Stimulated activated CD8-positive, alpha-beta memory T cell treated with anti-CD3 and anti-CD28 coated beads, Interleukin-15, amount 100 ng/mL, for 24 hours (primary cell): ENCODE data around the gene UTS2R.
"Not testable (repeated sequence)": the region's sequence is repeated elsewhere in the genome, so short reads cannot be mapped to it uniquely, and the experiment has no call there.

ENCODE experiments used
- DNase-seq: peaks from one replicate; pipeline ENCODE4 v3.0.0-alpha.2; 2020; ENCODE audit warnings: low read depth

The UTS2R gene

DNA sequence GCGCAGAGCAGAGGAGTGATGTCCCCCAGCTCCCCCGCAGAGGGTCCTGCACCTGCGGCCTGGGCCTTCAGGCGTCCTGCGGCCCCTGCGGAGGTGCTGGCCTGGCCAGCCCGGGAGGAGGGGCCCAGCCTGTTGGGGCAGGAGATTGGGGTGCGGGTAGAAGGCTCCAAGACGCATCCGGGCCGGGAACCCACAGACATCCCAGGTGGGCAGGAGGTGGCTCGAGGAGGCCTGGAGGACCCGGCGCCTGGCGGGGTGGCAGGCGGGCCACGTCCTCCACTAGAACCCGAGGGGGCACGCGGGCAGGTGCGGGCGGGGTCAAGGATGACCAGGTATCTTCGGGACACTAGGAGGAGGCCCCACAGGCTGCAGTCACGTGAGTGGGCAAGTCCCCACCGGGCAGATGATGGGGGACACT lies 37.4 kb upstream of the UTS2R start:
- no peak for DNase-seq

DNA sequence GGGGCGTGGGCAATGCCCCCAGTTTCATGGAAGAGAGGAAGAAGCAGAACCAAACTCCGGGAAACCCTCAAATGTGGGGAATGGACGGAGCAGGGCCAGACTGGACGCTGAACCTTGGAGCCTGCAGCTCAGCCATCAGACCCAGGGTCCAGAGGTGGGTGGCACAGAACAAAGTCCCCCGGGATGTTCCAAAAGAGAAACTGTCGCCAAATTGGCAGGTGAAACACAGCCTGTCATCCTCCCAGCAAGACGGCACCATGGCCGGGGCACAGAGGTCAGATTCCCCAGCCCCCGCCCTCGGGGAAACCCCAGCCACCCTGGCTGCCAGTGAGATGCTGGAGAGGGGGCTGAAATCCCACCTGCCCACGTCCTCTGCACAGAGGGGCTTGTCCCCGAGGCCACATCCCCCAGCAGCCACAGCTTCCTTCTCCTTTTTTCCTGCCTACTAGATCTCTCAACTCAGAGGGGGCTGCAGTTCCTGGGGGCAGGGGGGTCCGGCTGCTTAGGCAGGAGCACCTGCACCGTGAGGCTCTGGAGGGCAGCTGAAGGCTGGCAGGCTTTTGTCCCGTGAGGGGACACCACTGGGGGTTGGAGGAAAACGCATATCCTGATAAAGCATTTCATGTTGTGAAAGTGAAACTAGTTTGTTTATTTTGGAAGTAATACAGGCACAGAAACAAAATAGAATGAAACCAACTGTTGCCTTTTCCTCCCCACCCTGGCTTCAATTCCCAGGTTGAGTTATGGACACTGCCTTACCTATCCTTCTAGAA lies 36.8 kb upstream of the UTS2R start:
- no peak for DNase-seq

DNA sequence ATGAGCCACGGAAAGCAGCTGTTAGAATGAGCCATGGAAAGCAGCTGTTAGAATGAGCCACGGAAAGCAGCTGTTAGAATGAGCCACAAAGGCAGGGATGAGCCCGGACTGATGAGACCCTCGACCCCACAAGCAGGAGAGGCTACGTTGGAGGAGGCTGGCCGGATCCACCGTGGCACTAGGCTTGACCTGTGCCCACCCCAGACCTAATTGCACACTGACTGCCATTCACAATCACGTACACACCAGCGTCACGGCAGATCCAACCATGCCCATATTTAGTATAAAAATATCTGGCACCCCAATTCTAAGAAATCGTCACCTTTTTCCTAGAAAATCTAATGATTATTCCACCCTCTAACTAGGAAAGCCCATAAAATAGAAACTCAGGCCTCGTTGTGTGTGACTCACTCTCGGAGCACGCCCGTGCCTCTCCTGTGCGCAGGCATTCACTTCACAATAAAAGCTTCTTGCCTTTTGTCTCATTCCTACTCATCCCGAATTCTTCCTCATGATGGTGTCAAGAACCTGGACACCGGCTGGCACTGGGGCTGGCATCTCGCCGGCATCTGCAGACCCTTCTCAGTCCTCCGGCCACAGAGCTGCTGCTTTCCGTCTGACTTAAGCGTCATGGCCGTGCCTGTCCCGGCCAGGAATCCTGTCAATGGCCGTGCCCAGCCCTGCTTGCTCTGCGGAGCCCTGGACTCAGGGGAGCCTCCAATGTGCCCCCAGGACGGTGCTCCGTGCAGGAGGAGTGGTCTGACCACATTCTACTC lies 32.5 kb upstream of the UTS2R start:
- DNase-seq, result no peak

DNA sequence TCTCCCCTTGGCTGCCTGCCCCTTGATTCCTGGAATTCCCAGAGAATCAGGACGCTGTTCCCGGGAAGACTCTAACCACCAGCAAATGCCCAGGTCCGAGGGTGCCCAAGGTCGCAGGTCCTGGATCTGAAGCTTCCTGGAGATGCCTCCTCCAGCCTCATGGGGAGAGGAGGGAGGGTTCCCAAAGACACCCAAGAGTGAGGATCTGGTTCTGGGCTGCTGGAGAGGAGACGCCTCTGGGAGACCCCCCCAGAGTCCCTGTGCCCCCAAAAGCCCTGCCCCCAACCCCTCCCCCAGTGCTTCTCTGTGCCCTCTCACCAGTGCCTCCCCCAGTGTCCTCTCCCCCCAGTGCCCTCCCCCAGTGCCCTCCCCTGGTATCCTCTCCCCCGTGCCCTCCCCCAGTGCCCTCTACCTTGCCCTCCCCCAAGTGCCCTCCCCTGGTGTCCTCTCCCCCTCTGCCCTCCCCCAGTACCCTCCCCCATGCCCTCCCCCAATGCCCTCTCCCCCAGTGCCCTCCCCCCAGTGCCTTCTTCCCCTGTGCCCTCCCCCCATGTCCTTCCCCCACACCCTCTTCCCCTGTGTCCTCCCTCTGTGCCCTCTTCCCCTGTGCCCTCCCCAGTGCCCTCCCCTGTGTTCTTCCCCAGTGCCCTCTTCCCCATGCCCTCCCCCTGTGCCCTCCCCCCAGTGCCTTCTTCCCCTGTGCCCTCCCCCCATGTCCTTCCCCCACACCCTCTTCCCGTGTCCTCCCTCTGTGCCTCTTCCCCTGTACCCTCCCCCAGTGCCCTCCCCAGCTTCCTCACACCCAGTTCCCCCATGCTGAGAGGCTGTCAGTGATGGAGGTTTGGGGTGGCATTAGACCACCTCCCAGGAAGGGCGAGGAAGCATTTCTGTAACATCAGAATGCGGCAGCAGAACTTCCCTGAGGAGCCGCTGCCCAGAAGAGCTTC lies 31.7 kb upstream of the UTS2R start:
- DNase-seq, result no peak

DNA sequence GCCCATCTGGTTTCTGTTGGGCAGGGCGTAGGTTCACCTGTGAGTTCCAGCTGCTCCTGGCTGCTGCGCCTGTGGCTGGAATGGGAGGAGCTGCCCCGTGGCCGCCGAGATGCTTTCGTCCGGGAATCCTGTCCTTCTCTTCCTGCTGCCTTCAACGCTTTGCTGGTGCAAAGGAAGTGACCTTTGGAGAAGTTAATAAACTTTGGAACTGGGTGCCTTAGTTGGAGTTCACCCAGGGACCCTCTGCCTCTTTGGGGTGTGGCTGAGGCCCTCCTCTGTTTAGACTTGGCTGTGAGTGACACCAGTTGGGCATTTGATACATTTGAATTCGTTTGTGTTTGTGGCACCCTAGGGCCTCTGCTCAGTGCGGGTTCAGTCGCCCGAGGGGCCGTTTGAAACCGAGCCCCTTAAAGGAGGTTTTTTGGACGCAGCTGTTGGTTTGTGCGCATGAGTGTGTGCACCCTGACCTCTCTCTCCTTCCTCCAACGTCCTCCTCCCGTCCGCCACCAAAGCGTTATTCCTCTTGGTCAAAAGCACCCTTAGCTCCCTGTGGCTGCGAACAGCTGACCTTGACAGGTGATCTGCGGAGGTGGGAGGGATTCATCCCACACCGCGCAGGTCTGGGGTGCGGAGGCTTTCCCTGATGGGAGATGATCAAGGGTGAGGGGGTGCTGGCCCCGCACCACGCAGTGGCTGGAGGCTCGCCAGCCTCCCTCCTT lies 29.0 kb upstream of the UTS2R start:
- DNase-seq, result no peak

DNA sequence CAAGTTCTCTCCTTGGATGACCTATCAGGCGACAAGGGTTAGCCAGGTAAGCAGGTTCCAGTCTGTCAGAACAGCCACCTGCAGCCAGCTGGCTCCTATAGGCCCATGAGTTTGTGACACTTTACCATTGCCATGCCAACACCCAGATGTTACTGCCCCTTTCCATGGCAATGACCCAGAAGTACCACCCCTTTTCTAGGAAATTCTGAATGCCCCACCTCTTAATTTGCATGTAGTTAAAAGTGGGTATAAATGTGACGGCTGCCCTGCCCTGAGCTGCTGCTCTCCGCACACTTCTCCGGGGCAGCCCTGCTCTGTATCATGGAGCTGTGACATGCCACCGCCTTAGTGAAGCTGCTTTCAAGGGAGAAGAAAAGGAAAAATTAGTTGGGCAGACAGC lies 28.0 kb upstream of the UTS2R start:
- no peak for DNase-seq

DNA sequence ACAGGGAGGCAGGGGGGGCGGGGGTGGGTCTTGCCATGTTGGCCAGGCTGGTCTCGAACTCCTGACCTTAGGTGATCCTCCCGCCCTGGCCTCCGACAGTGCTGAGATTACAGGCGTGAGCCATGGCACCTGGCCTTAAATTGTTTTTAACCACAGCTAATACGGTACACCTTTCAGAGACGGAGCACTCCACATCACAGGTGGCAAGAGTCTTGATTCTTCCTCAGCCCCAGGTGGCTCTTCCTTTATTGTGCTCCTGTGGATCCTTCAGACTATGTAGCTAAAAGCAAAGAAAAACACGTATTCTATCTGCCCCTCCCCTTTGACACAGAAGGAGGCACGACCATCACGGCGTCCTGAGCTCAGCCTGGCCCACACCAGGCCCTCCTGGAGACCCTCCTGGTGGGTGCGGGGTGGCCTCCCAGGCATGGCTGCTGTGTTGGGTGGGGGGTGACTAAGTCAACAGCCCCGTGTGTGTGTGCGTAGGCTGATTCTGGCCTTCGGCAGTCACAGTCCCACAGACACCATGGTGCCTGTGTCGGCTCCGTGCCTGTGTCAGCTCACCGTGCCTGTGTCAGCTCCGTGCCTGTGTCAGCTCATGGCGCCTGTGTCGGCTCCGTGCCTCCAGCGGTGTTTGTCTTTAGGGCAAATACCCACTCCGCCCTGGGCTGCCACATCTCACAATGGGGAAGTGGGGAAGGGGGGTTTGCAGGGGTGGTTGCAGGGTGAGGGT lies 27.2 kb upstream of the UTS2R start:
- no peak for DNase-seq

DNA sequence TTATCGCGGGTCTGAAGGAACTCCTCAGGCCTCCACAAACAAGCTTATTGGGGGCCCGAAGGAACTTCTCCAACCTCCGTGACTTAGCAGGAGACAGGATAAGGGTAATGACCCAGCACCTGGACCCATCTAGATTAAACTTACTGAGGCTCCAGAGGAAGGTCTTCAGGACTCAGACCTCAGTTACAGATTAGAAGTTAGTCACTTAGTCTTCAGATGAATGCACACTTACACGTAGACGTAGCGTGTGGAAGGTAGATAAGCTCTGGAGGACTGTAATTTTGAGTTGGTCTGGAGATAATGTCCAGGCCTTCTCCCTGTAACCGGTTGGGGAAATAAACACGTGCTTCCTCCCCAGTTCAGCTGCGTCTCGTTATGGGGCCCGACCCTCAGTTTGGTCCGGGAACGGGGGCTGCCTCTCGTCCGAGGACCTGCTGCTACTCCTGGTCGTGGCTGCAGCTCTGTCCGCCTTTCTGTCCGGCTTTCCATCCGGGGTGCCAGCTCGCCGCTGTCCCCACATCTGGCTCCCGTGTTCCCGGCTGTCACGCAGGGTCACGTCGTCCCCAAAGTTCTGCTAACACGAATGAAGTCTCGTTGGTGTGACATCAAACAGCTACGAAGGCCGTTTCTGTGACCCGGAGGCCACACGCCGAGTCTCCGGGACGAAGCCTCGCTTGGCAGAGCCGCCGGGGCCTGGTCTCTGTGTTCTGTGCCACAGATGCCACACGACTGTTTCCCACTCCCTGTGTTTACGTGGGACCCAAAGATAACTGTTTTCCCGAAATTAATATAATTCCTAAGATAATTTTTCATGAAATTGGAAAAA lies 26.2 kb upstream of the UTS2R start:
- DNase-seq, result no peak

DNA sequence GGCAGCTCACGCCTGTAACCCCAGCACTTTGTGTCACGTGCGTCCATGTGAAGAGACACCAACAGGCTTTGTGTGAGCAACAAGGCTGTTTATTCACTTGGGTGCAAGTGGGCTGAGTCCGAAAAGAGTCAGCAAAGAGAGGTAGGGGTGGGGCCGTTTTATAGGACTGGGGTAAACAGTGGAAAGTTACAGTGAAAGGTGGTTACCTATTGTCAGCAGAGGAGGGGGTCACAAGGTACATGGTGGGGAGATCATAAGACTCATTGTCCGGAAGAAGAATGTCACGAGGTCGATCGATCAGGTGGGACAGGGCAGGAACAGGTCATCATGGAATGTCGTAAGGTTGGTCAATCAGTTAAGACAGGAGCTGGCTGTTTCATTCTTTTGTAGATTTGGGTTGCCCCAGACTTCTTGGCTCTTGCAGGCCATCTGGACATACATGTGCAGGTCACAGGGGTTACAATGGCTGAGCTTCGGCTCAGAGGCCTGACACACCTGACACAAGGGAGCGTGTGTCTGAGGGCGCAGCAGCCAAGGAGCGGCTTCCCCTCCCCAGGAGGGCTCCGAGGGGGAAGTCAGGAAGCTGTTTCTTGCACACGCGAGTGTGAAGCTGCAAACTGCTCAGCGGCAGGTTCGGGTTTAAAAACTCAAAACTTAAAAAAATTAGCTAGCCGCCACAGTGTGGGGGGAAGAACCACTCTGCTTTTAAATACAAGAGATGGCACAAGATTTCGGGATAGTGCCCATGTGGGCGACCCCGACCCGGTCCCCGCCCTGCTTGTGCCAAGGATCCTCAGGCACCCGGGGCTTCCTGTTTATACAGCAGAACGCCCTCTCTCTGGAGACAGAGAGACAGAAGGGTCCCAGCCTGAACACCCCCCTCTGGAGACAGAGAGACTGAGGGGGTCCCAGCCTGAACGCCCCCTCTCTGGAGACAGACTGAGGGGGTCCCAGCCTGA lies 24.9 kb upstream of the UTS2R start:
- DNase-seq, result no peak

DNA sequence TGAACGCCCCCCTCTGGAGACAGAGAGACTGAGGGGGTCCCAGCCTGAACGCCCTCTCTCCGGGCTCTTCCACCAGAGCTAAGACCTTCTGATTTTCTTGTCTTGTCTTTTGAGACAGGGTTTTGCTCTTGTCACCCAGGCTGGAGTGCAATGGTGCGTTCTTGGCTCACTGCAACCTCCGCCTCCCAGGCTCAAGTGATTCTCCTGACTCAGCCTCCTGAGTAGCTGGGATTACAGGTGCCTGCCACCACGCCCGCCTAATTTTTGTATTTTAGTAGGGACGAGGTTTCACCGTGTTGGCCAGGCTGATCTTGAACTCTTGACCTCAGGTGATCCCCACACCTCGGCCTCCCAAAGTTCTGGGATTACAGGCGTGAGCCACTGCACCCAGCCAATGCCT lies 23.6 kb upstream of the UTS2R start:
- DNase-seq, result not testable (repeated sequence)

DNA sequence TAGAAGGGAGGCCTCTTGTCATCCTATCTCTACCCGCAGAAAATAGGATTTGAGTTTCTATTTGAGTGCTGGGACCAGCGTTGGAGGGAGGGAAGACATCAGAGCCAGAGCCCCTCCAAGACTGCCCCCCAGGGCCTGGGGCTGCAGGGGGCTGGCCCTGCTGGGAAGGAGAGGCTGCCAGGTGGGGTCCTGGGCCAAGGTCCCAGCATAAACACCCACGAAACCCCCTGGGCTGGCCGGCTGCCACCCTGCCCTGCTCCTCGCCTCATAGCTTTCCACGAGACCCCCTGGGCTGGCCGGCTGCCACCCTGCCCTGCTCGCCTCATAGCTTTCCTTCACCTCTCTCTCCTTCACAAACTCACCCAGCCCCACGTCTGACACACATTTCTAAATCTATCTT lies 23.1 kb upstream of the UTS2R start:
- DNase-seq, result no peak

DNA sequence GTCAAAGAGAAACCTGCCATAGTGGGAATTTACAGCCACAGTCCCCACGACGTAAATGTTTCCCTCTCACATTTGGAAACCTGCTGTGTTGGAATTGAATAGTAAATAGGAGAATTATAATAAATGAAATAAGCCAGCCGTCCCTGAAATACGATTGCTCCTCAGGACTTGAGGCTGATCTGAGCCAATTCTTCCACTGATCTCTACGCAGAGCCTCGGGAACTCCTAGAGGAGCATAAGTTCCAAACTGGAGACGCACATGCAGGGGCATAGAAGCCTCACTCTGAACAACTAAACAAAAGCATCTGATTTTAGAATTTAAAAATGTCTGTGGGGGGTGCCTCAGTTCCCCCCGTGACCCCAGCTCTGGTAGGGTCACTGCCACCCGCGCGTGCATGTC lies 22.7 kb upstream of the UTS2R start:
- DNase-seq, result no peak

DNA sequence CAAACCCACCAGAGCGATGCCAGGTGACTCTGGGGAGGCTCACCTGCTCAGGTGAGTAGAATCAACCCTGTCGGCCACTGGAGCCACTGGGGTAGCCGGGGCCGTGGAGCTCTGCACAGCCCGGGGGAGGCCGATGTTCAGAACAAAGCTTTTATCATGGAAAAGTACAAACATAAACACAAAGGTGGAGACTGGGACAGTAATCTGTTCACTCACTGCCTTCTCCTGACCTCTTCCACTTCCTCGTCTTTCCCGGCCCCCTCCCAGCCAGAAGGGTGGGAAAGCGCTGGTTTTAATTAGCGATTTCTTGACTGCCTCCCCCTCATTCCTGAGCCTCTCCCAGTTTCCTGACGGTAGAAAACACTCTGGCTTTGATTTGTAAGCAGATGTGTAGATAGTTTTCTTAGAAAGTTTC lies 22.3 kb upstream of the UTS2R start:
- no peak for DNase-seq

DNA sequence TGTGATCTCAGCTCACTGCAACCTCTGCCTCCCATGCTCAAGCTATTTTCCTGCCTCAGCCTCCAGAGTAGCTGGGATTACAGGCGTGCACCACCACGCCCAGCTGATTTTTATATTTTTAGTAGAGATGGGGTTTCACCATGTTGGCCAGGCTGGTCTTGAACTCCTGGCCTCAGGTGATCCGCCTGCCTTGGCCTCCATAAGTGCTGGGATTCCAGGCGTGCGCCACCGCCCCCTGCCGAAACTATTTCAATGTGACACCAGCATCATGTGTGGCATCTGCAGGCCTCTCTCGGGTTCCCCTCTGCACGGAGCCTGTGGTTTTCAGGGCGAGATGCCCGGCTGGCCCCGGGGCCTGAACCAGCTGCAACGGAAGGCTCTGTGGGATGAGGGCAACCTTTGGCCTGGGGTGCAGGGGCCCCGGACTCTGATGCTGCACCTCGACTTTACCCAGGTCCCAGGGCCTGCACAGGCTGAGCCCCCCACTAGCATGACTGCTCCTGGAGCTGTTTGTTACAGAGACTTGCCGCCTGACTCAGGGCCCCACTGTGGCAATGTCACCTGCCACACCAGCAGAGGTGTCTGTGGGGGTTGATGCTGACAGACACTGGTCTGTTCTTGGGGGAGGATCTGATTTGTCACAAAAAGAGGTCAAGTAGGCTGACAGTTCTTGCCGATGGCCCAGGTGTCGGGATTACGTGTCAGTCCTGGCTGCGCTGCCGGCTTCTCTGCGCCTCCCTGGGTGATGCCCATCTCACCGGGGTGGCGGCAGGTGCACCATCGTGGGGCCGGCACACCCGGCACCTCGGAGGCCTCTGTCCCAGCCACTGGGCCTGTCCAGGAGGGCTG lies 21.2 kb upstream of the UTS2R start:
- no peak for DNase-seq

DNA sequence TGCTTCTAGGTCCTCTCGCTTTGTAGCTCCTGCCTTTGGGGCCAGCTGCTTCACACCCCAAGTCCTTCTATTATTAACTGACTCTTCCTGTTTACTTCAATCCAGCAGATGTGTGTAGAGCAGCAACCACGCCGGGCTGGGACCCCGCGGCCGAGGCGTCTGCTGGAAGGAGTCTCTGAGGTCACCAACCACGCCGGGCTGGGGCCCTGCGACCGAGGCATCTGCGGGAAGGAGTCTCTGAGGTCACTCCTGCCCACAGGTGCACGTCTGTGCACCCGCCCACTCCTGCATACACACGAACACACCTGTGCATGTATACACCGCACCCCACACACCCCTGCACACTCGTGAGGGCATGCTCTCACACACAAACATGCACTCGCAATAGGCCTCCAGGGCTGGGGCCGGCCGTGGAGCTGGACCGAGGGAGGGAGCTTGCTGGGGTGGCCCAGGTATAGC lies 20.3 kb upstream of the UTS2R start:
- DNase-seq, result no peak

DNA sequence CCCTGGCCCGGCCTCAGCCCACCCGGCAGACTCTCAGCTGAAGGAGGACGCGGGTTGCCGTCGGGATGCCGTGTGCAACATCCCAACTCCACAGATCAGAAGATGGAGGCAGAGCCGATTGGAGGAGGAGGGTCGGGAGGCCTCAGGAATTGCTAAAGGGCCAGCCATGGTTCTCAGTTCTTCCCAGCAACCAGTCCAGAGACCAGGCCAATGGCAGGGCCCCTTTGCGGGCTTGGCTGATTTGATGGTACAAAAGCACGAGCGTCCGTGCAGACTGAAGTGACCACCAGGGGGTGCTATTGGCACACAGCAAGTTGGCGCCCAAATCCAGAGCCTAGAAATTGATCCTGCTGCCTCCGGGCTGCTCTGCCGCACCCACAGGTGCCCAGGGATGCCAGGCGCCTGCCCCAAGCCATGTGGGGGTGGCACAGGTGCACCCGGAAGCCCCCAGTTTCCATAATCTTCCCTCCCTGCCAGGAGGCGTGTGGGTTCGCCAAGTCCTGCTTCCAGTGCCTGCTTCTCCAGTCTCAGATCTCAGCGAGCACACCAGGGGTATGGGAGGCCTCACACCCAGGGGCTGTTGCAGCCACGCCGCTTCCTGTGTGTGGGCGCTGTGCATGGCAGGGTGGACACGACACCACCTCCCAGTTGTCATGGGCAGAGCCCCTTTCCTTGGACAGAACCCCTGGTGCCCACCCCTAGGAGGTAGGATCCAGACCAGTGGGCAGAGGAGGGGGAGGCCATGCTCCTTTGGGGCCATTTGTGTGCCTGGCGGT lies 19.7 kb upstream of the UTS2R start:
- peak; percentile 62 for DNase-seq

DNA sequence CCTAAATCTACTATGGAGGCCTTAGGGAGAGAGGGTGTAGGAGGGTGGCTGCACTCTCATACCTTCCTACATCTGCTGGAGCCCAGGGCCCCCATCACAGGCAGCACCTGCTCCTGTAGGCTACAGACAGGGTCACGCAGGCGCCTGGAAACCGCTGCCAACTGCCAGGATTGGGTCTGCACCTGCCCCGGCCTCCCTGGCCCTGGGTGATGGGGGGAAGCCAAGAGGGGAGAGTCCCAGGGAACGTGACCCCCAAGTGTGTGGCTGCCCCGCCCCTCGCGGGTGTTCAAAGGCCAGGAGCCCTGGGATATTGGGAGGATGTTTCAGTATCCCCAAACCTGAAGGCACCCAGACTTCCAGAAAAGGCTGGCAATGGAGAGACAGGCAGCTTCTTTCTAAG lies 18.1 kb upstream of the UTS2R start:
- DNase-seq, result no peak
